GM21423 (cell line): ENCODE measurements around the gene CERS3.

ENCODE experiments used
- ATAC-seq: cut with Tn5 transposase; IDR thresholded peaks from one replicate; pipeline ENCODE4 v1.9.1; 2021; ENCODE audit warnings: mild to moderate bottlenecking, moderate library complexity; ENCODE audit not compliant: unreplicated experiment

CERS3 gene

GRCh38 chr15:100531204-100531603 lies 2.5 kb upstream of the CERS3 start:
- ATAC-seq: no peak

- no peak for ATAC-seq
Observed at GRCh38 chr15:100529556-100529955, 806 bp upstream of the CERS3 start.

GRCh38 chr15:100526027-100526481 lies 2.7 kb downstream of the CERS3 start:
- no peak for ATAC-seq

GRCh38 chr15:100525436-100525835 lies 3.3 kb downstream of the CERS3 start:
- ATAC-seq: no peak

GRCh38 chr15:100524326-100524725 lies 4.4 kb downstream of the CERS3 start:
- no peak for ATAC-seq

- no peak for ATAC-seq
Observed at GRCh38 chr15:100521907-100522306, 6.8 kb downstream of the CERS3 start.

- no peak for ATAC-seq
Observed at GRCh38 chr15:100520132-100520921, 8.4 kb downstream of the CERS3 start.

GRCh38 chr15:100517846-100518245 lies 10.9 kb downstream of the CERS3 start:
- ATAC-seq: no peak

- ATAC-seq: no peak
Observed at GRCh38 chr15:100516643-100517512, 11.9 kb downstream of the CERS3 start.

GRCh38 chr15:100515758-100516157 lies 13.0 kb downstream of the CERS3 start:
- ATAC-seq: no peak

GRCh38 chr15:100508641-100509300 lies 20.0 kb downstream of the CERS3 start:
- no peak for ATAC-seq

- no peak for ATAC-seq
Observed at GRCh38 chr15:100502651-100503050, 26.1 kb downstream of the CERS3 start.

- no peak for ATAC-seq
Observed at GRCh38 chr15:100501117-100501516, 27.6 kb downstream of the CERS3 start.

GRCh38 chr15:100500226-100500990 lies 28.3 kb downstream of the CERS3 start:
- no peak for ATAC-seq

GRCh38 chr15:100495861-100496260 lies 32.9 kb downstream of the CERS3 start:
- no peak for ATAC-seq

GRCh38 chr15:100493213-100493612 lies 35.5 kb downstream of the CERS3 start:
- ATAC-seq: no peak

GRCh38 chr15:100484443-100484842 lies 44.3 kb downstream of the CERS3 start:
- ATAC-seq: no peak

- ATAC-seq: no peak
Observed at GRCh38 chr15:100483370-100483769, 45.4 kb downstream of the CERS3 start.

- no peak for ATAC-seq
Observed at GRCh38 chr15:100476805-100477204, 51.9 kb downstream of the CERS3 start.

GRCh38 chr15:100472736-100473135 lies 56.0 kb downstream of the CERS3 start:
- no peak for ATAC-seq

- no peak for ATAC-seq
Observed at GRCh38 chr15:100471933-100472332, 56.8 kb downstream of the CERS3 start.
